Globus pallidus (tissue), 1 donor: ENCODE measurements around the gene MKRN1.
"Not testable (repeated sequence)": the region's sequence is repeated elsewhere in the genome, so short reads cannot be mapped to it uniquely, and the experiment has no call there.

Experiments
- DNase-seq: peaks from one replicate; pipeline ENCODE4 v3.0.0-alpha.2; 2015; ENCODE audit warnings: low spot score

Gene MKRN1

GRCh38 chr7:140484951-140485499 is 5.7 kb upstream of the MKRN1 start:
- DNase-seq = no peak

DNA sequence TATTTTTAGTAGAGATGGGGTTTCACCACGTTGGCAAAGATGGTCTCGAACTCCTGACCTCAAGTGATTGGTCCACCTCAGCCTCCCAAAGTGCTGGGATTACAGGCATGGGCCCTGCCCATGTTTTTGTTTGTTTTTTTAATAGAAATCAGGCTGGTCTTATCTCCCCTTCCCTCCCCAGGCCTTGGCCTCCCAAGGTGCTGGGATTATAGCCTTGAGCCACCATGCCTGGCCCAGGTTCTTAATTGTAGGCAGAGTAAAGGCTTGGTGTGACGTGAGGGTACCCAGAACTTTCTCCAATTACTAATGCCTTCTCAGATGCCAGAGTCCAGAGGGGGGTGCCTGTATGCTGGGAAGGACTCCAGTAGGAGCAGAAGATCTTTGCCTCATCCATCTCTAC is 5.2 kb upstream of the MKRN1 start:
- DNase-seq = no peak

DNA sequence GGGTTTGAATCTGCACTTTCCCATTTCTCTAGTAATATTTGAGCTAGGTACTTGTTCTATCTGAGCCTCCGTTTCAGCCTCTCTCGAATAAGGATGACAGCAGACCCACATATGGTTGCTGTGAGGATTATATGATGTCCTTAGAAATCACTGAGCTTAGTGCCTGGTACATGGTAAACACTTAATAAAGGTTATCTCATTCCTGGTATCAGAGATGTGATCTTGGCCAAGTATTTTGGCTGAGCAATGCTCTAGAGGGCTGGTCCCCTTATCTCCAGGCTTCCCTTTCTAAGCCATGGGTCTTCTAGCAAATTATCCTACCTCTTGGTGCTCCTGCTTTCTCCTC is 407 bp upstream of the MKRN1 start:
- no peak for DNase-seq

DNA sequence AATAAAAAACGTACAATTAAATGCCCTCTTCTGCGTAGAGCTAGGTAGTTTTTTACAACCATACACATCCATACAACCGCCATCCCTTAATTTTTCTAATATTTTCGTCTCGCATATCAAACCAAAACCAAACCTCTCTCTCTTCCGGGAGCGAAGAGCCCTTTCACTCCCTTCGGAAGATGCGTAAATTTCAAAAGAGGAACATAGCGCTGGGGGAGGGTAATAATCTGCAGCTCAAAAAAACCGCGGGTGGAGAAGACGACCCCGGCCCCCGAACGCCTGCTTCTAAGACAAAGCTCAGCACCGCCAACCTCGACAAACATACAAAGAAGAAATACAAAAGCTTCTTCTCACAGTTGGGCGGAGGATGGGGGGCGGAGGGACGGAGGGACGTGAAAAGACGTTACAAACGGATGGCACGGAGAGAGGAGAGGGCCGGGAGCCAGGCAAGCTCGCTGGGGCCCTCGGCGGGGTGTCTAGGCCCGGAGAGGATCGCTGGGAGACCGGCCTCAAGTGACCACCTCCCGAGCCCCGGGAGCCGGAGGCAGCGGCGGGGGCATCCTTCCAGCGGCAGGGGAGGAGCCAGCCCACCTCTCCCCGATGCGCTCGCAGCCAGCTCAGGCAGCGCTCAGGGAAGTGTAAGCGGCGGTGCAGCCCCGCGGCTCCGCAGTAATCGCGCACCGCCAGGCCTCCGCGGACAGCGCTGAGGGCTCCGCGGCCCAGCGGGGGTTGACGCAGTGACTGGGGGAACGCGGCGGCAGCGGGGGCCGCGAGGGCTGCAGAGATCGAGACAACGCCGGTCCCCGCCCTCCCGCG is 851 bp downstream of the MKRN1 start:
- peak; percentile 22 for DNase-seq

- DNase-seq = no peak
Measured at GRCh38 chr7:140476698-140477261, 2.5 kb downstream of the MKRN1 start.

GRCh38 chr7:140475747-140476333 is 3.5 kb downstream of the MKRN1 start:
- DNase-seq = peak; percentile 8

- DNase-seq = no peak
Measured at GRCh38 chr7:140463111-140463510, 16.2 kb downstream of the MKRN1 start.

GRCh38 chr7:140458916-140459315 is 20.4 kb downstream of the MKRN1 start:
- DNase-seq = no peak

- no peak for DNase-seq
Measured at GRCh38 chr7:140458201-140458600, 21.1 kb downstream of the MKRN1 start.

- no peak for DNase-seq
Measured at GRCh38 chr7:140456551-140457051, 22.7 kb downstream of the MKRN1 start.

GRCh38 chr7:140455743-140456142 is 23.6 kb downstream of the MKRN1 start:
- DNase-seq = no peak

GRCh38 chr7:140454657-140455015 is 24.7 kb downstream of the MKRN1 start:
- DNase-seq = no peak

DNA sequence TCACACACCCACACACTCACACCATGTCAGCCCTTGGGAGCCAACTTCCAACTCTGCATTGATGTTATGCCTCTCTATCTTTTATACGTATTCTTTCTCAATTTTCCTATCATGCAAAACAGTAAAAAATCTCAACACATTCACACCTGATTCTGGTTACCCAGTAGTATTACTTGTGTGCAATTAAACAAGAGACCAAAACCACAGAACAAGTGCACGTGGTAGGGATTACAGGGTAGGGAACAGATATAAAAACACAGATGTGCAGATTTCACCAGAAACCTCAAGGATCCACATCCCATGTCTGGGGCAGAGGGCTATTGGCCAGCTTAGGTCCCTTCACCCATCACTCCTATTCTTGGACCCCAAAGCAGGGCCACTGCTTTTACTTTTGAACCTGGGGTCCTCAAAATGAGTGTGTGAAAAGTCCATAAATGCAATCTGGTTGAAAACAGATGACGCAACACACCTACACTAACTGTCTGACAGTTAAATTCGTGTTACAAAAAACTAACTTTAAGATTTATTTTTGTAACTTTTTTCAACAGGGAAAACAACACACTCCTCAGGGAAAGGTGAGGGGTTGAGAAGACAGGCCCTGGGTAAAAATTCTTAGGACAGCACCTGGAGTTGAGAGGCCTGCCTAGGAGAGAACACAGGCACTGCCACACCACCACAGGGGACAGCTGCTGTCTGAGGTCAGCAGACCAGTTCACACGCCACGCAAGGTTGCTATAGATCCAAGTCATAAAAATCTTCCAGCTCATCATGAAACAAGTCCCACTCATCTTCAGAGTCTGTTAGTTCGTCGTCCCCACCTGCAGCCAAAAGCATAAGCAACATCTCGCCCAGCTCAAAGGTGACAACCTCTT is 25.3 kb downstream of the MKRN1 start:
- not testable (repeated sequence) for DNase-seq

- DNase-seq = no peak
Measured at GRCh38 chr7:140453273-140453672, 26.0 kb downstream of the MKRN1 start.

DNA sequence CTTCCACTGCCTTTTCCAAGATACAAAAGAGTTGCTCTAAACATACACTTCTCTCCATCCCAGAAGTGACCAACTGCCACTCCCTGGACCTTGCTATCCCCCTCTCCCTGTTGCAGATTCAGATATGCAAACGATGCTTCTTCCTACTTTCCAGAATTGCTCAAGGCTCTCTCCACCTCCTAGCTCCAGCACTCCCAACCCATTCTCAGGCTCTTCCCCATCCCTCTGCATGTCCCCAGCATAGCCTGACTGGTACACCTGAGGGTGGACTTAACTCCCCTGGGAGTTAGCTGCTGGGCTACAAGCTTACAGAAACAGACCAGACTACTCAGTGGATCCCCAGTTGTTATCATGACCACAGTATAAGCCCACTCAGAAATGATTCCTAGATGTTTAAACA is 27.6 kb downstream of the MKRN1 start:
- no peak for DNase-seq

DNA sequence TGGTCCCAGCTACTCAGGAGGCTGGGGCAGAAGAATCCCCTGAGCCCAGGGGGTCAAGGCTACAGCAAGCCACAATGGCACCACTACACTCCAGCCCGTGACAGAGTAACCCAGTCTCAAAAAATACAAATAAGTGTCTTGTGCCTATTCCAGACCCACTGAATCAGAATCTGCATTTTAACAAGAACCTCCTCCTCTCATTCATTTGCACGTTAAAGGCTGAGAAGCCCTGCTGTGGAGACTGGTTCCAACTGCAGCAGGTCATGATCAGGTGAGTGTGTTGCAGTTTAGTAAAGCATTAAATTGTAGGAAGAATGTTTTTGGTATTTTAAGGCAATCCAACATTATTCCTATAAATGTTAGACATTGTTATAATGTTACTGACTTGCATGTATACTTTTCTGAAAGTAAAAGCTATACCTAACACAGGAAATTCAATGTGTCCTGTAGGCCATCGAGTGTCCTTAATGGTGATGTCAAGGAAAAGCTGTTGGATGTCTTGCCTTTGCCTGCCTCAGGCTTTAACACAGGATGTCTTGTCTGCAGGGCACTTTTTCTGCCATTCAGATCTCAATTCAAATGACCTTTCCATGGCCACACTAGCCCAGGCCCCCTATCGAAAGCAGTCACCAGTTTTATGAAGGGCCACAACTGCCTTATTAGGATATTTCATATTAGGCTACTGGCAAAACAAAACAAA is 30.4 kb downstream of the MKRN1 start:
- no peak for DNase-seq

DNA sequence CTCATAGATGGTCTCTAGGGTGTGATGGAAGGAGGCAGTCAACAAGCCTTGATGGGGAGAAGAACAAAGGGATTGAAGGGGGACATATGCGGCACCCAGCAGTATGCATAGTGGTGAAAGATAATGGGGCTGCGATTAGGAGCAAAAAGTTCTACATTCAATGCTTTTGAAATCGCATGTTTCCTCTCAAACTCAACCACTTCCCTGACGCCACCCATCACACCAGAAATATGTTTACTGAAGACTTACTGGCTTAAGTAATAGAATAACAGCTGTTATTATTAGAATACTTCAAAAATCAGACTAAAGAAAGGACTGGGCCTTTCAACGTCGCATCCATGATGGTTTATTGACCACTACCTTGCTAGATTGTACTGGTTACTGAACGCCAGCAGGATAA is 31.5 kb downstream of the MKRN1 start:
- no peak for DNase-seq

DNA sequence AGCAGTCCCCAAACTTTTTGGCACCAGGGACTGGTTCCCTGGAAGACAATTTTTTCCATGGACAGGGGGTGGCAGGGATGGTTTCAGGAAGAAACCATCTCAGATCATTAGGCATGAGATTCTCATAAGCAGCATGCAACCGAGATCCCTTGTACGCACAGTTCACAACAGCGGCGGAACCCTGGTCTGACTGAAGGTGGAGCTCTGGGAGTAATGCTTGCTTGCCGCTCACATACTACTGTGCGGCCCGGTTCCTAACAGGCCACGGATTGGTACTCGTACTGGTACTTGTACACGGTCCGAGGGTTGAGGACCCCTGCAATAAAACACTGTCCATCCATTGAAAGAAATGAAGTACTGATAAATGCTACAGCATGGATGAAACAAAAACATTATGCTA is 32.8 kb downstream of the MKRN1 start:
- no peak for DNase-seq

- DNase-seq = no peak
Measured at GRCh38 chr7:140441519-140441918, 37.8 kb downstream of the MKRN1 start.

- no peak for DNase-seq
Measured at GRCh38 chr7:140440593-140440992, 38.7 kb downstream of the MKRN1 start.

- DNase-seq = no peak
Measured at GRCh38 chr7:140439359-140439758, 39.9 kb downstream of the MKRN1 start.
